Stimulated activated CD8-positive, alpha-beta memory T cell treated with anti-CD3 and anti-CD28 coated beads, Interleukin-4, amount 100 ng/mL, for 4 hours (primary cell): ENCODE data around the gene ANO5.
"Not testable (repeated sequence)": the region's sequence is repeated elsewhere in the genome, so short reads cannot be mapped to it uniquely, and the experiment has no call there.

ENCODE experiments used
- DNase-seq, 2 donors: peaks; one replicate each; pipeline ENCODE4 v3.0.0-alpha.2; 2020; ENCODE audit warnings: low read depth in 2 of 2, low spot score in 1 of 2

The ANO5 gene

GRCh38 chr11:22199243-22199642 lies 6.4 kb downstream of the ANO5 start:
- no peak for DNase-seq

GRCh38 chr11:22203281-22203680 lies 10.4 kb downstream of the ANO5 start:
- DNase-seq: no peak

DNA sequence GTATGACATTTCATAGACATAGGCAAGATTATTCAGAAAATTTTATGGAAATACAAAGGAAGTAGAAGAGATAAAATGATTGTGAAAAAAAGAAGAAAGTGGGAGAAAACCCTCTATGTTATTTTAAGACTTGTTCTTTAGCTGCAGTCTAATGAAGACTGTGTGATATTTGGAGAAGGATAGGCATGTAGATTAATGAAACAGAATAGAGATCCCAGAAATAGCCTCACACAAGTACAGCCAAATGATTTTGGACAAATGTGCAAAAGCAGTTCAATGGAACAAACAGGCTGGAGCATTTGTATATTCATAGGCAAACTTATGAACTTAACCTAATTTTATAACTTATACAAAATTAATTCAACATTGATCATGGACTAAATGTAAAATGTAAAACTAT lies 14.3 kb downstream of the ANO5 start:
- DNase-seq: no peak

GRCh38 chr11:22208151-22208858 lies 15.4 kb downstream of the ANO5 start:
- DNase-seq: no peak

DNA sequence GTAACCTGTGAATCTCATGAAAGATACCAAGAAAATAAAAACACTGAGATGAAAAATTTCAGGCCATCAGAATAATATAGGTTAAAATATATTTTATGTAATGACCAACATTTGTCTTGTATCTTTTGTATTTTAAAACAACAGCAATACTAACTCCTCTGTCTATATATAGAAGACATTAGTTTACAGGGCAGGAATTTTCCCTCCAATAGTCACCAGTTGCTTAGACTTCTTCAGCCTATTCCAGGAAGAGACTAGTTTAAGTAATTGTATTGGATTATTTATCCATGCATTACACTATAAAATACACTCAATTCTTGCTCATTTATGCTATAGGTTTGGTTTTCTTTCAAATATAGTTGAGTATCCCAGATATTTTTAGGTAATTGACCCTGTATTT lies 24.1 kb downstream of the ANO5 start:
- no peak for DNase-seq

GRCh38 chr11:22221143-22221542 lies 28.3 kb downstream of the ANO5 start:
- DNase-seq: no peak

DNA sequence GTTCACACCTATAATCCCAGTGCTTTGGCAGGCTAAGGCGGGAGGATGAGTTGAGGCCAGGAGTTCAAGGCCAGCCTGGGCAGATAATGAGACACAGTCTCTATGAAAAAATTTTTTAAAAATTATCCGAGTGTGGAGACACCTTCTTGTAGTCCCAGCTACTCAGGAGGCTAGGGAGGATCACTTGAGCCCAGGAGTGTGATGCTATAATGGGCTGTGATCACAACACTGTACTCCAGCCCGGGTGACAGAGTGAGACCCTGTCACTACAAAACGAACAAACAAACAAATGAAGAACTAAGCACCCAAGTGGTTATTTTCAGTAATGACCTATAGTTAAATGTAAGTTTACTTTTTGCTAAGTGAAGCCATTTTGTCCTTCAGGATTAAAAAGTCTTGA lies 32.3 kb downstream of the ANO5 start:
- no peak for DNase-seq

DNA sequence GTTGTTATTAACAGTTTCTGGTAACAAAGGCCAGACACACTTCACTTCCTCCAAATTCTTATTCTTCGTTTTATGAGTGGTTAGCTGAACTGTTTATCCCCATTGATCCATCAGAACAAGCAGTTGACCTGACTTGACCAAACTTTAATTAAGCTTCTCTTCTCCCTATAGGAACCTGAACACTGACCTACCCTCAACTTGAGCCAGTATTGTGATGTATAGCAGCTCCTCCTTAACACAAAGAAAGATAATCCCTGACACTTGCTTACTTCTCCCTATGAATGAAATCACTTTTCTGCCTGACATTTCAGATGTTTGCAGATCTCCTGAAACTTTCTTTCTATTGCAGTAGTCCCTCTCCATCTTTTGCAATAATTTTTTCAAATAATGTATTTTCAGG lies 41.9 kb downstream of the ANO5 start:
- no peak for DNase-seq

DNA sequence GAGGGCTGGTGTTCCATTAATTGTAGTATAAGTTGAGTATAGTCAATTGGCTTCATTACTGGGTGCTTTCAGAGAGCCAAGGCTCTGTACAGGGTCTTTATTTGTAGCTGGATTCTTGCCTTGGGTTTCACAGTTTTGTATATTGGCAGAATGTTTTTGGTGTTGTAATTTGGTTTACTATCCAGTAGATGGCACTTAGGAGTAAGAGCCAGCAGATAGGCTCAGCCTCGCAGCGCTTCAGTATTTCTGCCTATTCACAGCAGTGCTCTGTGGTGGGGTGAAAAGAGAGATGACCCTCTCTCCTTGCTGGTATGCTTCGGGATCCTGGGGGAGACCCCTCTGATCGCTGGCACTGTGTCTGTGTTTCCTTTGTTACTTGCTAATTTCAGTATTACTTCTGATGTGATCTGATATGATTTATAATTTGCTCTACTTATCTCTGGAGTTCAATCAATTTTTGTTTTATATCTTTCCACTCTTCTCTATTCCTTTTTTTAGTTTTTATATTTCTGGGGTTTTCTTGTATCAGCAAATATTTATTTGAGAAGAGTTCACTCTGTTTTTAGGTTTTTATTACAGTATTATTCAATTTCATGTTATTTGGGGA lies 52.2 kb downstream of the ANO5 start:
- no peak for DNase-seq

DNA sequence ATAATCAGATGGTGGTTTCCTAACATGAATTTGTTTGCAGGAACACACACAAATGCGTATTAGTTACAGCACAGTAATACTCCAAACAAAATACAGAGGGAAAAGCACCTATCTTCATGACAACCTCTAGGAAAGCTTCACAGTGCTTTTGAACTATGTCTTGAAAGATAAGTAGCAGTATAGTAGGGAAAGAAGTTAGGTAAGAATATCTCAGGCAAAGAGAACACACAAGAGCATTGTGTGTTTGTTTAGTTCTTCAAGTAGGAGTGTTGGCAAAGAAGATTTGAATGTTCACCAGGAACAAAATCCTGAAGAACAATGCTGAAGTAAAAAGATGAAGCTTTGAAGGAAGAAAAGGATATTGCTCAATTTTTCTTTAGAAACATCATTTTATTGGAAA lies 54.1 kb downstream of the ANO5 start:
- DNase-seq: no peak

- no peak for DNase-seq
Observed at GRCh38 chr11:22249871-22250270, 57.0 kb downstream of the ANO5 start.

DNA sequence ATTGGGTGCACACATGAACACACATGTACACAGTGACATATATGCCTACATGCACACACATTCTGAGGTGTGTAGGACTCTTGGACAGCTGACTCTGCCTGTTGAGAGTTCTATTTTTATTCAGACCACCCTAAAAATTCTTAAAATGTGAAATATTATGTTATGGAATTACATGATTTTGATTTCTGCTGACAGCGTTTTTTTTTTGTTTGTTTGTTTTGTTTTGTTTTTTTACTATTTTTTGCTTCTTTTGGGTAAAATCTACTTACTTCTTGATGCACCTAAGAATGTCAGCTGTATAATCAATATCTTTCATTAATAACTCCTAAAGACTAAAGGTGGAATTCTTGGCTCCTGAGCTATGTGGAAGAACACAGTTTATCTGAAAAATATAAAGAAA lies 64.0 kb downstream of the ANO5 start:
- no peak for DNase-seq

- no peak for DNase-seq
Observed at GRCh38 chr11:22263613-22264012, 70.7 kb downstream of the ANO5 start.

DNA sequence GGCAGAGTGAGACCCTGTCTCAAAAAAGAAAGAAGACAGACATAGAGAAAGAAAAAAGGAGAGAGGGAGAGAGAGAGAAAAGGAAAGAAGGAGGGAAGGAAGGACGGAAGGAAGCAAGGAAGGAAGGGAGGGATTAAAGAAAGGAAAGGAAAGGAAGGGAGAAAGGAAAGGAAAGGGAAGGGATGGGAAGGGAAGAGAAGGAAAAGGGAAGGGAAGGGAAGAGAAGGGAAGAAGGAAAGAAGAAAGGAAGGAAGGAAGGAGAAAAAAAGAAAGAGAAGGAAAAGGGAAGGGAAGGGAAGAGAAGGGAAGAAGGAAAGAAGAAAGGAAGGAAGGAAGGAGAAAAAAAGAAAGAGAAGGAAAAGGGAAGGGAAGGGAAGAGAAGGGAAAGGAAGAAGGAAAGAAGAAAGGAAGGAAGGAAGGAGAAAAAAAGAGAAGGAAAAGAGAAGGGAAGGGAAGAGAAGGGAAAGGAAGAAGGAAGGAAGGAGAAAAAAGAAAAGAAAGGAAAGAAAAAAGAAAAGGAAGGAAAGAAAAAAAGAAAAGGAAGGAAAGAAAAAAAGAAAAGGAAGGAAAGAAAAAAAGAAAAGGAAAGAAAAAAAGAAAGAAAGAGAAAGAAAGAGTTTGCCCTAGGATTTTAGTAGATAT lies 76.2 kb downstream of the ANO5 start:
- not testable (repeated sequence) for DNase-seq

DNA sequence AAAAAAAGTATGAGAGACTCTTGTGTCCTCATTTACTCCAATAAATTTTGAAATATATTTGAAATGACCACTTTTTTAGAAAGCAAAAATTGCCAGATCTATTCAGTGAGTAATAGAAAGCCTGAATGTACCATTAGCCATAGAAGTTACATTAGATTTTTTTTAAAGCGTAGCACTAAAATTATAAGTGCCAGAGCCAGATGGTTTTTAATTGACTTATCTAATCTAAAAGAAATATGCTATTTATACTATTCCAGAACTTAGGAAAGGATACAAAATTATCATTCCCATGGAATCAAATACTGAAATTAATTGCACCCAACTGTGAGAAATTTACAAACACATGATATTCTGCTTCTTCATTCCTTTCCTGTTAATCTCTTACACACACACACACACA lies 80.9 kb downstream of the ANO5 start:
- DNase-seq: no peak

DNA sequence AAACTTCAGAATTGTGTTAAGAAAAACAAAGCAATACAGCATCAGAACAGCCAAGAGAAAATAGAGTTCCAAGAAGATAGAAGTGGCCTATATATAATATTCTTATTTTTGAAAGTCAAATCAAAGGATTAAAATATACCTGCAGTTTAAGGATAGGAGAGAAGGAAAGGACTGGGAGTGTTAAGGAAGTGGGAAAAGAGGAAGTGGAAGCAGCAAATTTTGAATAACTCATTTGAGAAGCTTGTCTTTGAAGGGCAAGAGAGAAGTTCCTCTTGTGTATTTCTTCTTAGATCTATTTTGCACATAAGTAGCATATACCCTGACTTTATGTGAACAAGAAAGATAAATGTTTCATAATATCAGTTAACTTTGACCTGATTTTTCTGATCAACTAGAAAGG lies 82.7 kb downstream of the ANO5 start:
- DNase-seq: no peak

- DNase-seq: no peak
Observed at GRCh38 chr11:22276535-22276934, 83.7 kb downstream of the ANO5 start.

GRCh38 chr11:22284991-22285390 lies 92.1 kb downstream of the ANO5 start:
- DNase-seq: not testable (repeated sequence)

- no peak for DNase-seq
Observed at GRCh38 chr11:22302368-22302767, 109.5 kb downstream of the ANO5 start.

GRCh38 chr11:22304337-22304961 lies 111.6 kb downstream of the ANO5 start:
- DNase-seq: no peak

GRCh38 chr11:22317656-22318055 lies 124.8 kb downstream of the ANO5 start:
- DNase-seq: no peak

DNA sequence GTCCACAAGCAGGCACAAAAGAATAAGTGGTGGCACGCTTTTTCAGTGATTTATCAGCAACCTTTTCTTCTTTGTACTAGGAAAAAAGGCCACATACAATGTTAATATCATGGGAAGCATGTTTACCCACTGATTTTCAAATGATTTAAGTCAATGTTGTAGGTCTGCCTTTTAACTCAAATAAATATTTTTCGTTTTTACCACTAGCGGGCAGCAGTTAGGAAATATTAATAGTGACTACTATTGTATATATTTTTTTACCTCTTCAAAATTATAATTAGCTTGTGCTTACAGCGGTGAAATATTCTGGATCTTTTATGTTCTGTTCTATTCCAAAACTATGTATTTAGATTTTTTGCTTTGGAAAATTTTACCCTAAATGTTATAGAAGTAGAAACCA lies 138.9 kb downstream of the ANO5 start:
- no peak for DNase-seq
